HFF-Myc (cell line): ENCODE results near the gene PCSK1N.
"Not testable (repeated sequence)": the region's sequence is repeated elsewhere in the genome, so short reads cannot be mapped to it uniquely, and the experiment has no call there.

Experiments
- DNase-seq: peaks from one replicate; pipeline ENCODE4 v3.0.0-alpha.2; 2011; ENCODE audit warnings: low read depth; ENCODE audit errors: extremely low read depth
- H3K4me3 ChIP-seq: replicated peaks from 2 replicates; pipeline ENCODE4 v1.5.1; 2011; ENCODE audit warnings: low read depth, mild to moderate bottlenecking, control low read depth, low read length
- CTCF ChIP-seq: IDR thresholded peaks from 2 replicates; pipeline ENCODE4 v1.5.1; 2012; ENCODE audit warnings: mild to moderate bottlenecking, low read depth, low read length, control low read depth; ENCODE audit errors: missing control alignments

PCSK1N gene

GRCh38 chrX:48835524-48836329, at the start of gene PCSK1N:
TSS of gene PCSK1N (minus strand) at chrX:48835610. CDS start at chrX:48835532, 78 bp downstream.
- H3K4me3 ChIP-seq, result peak within 1 kb of the TSS; percentile 33
- DNase-seq, result no peak
- no peak for TF ChIP-seq CTCF

- TF ChIP-seq CTCF, result no peak
- no peak overlapping the region for H3K4me3 ChIP-seq
- DNase-seq, result no peak
Measured at GRCh38 chrX:48883729-48884128, 48.3 kb upstream of the PCSK1N start.

GRCh38 chrX:48876944-48877343, 41.5 kb upstream of the PCSK1N start:
- DNase-seq, H3K4me3 ChIP-seq: not testable (repeated sequence)

- not testable (repeated sequence) for DNase-seq, H3K4me3 ChIP-seq
Measured at GRCh38 chrX:48872017-48872416, 36.6 kb upstream of the PCSK1N start.

GRCh38 chrX:48864210-48864609, 28.8 kb upstream of the PCSK1N start:
- DNase-seq, result no peak
- no peak for TF ChIP-seq CTCF
- H3K4me3 ChIP-seq, result no peak overlapping the region

GRCh38 chrX:48854898-48855297, 19.5 kb upstream of the PCSK1N start:
- no peak overlapping the region for H3K4me3 ChIP-seq
- TF ChIP-seq CTCF, result no peak
- DNase-seq, result no peak

- DNase-seq, H3K4me3 ChIP-seq: not testable (repeated sequence)
Measured at GRCh38 chrX:48854121-48854804, 18.9 kb upstream of the PCSK1N start.

- DNase-seq, H3K4me3 ChIP-seq: not testable (repeated sequence)
Measured at GRCh38 chrX:48853494-48853893, 18.1 kb upstream of the PCSK1N start.

GRCh38 chrX:48852857-48853256, 17.4 kb upstream of the PCSK1N start:
- no peak overlapping the region for H3K4me3 ChIP-seq
- no peak for DNase-seq
- TF ChIP-seq CTCF, result no peak
